22Rv1 (cell line): ENCODE results near the gene GAPDHS.

ENCODE experiments used
- CTCF ChIP-seq: fragments of 450-650 bp; IDR thresholded peaks from 2 replicates; pipeline ENCODE4 v1.5.1; 2017; ENCODE audit warnings: mild to moderate bottlenecking
- ZFX ChIP-seq: fragments of 450-650 bp; IDR thresholded peaks from 2 replicates; pipeline ENCODE4 v1.6.1; 2017; ENCODE audit warnings: antibody characterized with exemption, borderline replicate concordance

GRCh38 chr19:35577918-35578317 is 44.7 kb downstream of the GAPDHS start:
- TF ChIP-seq CTCF: no peak
- TF ChIP-seq ZFX: no peak
